HepG2 (cell line): ENCODE results near the gene NINL. TPM values are rescaled to one million over a fixed set of nuclear protein-coding genes. Genes with fewer than 3 reads are reported as not detected.

Source experiments
- IKZF1 ChIP-seq: fragments of 450-650 bp; IDR thresholded peaks from 2 replicates; pipeline ENCODE4 v1.7.1; 2016
- KDM2A ChIP-seq: sonication (generic); formaldehyde crosslinking; IDR thresholded peaks from 2 replicates; pipeline ENCODE4 v1.4.0; 2020; ENCODE audit warnings: low read depth, missing genetic modification reagents, borderline replicate concordance
- MATR3 ChIP-seq: sonication (generic); formaldehyde crosslinking; IDR thresholded peaks from 2 replicates; pipeline ENCODE4 v1.4.0; 2020; ENCODE audit warnings: missing genetic modification reagents
- RBM22 ChIP-seq: fragments of 200-400 bp; formaldehyde crosslinking; optimal IDR thresholded peaks from 2 replicates; pipeline ENCODE3; 2017; ENCODE audit warnings: mild to moderate bottlenecking, low read length, moderate library complexity
- SAFB2 ChIP-seq: sonication (generic); formaldehyde crosslinking; IDR thresholded peaks from 2 replicates; pipeline ENCODE4 v1.5.1; 2020; ENCODE audit warnings: missing genetic modification reagents, low read depth, mild to moderate bottlenecking, borderline replicate concordance
- SIX4 ChIP-seq: sonication (generic); formaldehyde crosslinking; IDR thresholded peaks from 2 replicates; pipeline ENCODE4 v1.4.0; 2020; ENCODE audit warnings: missing genetic modification reagents
- SNAPC2 ChIP-seq: sonication (generic); formaldehyde crosslinking; IDR thresholded peaks from 2 replicates; pipeline ENCODE4 v1.8.1; 2022; ENCODE audit warnings: mild to moderate bottlenecking, missing genetic modification reagents
- ZNF839 ChIP-seq: sonication (generic); formaldehyde crosslinking; IDR thresholded peaks from 2 replicates; pipeline ENCODE4 v1.4.0; 2020; ENCODE audit warnings: missing genetic modification reagents, mild to moderate bottlenecking, borderline replicate concordance
- polyA plus RNA-seq, 8 experiments: library from polyadenylated mRNA; depleted of rRNA in 3 of 8; stranded (reverse) in 7 of 8; unstranded in 1 of 8; fragments of >200 nt; fragmentation: Illumina TruSeq in 4 of 8; extraction: Trizol in 4 of 8; gene quantifications; 2 replicates each; pipeline versions ENCODE4 v1.2.1 to v1.2.3, GENCODE V29; 2011 to 2016; ENCODE audit warnings: low read depth in 4 of 8, missing spikeins in 1 of 8, mixed read lengths in 1 of 8; ENCODE audit not compliant: insufficient read depth in 1 of 8
- total RNA-seq, 5 experiments: library from RNA; depleted of rRNA; stranded (reverse); fragments of >200 nt; fragmentation: Illumina TruSeq; extraction: Trizol; gene quantifications; 2 replicates each; pipeline ENCODE4 v1.2.3, GENCODE V29; 2016; ENCODE audit warnings: low read depth in 1 of 5
- TF ChIP-seq, protein P1 (sequence below): sonication (generic); formaldehyde crosslinking; IDR thresholded peaks from 2 replicates; pipeline ENCODE4 v1.5.0; 2020; ENCODE audit warnings: mild to moderate bottlenecking, missing genetic modification reagents, borderline replicate concordance
- TF ChIP-seq, protein P2 (sequence below): IDR thresholded peaks from 2 replicates; pipeline ENCODE4 v1.6.1; 2016; ENCODE audit warnings: missing biosample characterization, missing genetic modification reagents, low read depth
- TF ChIP-seq, protein P3 (sequence below): sonication (generic); formaldehyde crosslinking; IDR thresholded peaks from 2 replicates; pipeline ENCODE4 v1.5.0; 2020; ENCODE audit warnings: mild to moderate bottlenecking, missing genetic modification reagents
- TF ChIP-seq, protein P4 (sequence below): sonication (generic); formaldehyde crosslinking; IDR thresholded peaks from 2 replicates; pipeline ENCODE4 v1.4.0; 2020; ENCODE audit warnings: missing genetic modification reagents
- TF ChIP-seq, protein P5 (sequence below): sonication (generic); formaldehyde crosslinking; IDR thresholded peaks from 2 replicates; pipeline ENCODE4 v1.4.0; 2020; ENCODE audit warnings: missing genetic modification reagents, borderline replicate concordance
- TF ChIP-seq, protein P6 (sequence below): sonication (generic); formaldehyde crosslinking; IDR thresholded peaks from 2 replicates; pipeline ENCODE4 v1.9.0; 2022; ENCODE audit warnings: low read depth, missing genetic modification reagents

NINL gene
- total and polyA plus RNA-seq, 2 of the 13 experiments (the other 11 are each of a cell fraction or from before 2014, with no cell fraction given) = 32.3 to 34.3 TPM

DNA sequence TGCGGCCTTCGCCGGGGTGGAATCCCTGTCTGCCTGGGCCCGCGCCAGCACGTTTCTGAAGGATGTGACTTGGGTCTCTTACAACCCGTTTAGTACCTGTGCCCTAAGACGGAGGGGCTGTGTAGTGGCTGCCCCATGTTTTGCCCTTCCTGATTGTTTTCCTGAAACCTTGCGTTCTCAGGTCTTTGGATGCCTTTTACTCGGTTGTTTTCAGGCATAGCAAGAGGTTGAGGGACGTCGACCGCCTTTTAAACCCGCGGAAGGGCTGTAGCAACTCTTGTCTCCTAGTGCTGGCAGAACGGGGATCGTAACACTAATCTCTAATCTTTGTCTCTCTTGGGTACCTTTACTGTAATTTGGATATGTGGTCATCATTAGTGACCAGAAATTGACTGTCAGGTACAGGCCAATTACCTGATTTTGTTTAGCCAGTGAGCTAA is 39.2 kb upstream of the NINL start (continued):
- TF ChIP-seq, protein P1, sequence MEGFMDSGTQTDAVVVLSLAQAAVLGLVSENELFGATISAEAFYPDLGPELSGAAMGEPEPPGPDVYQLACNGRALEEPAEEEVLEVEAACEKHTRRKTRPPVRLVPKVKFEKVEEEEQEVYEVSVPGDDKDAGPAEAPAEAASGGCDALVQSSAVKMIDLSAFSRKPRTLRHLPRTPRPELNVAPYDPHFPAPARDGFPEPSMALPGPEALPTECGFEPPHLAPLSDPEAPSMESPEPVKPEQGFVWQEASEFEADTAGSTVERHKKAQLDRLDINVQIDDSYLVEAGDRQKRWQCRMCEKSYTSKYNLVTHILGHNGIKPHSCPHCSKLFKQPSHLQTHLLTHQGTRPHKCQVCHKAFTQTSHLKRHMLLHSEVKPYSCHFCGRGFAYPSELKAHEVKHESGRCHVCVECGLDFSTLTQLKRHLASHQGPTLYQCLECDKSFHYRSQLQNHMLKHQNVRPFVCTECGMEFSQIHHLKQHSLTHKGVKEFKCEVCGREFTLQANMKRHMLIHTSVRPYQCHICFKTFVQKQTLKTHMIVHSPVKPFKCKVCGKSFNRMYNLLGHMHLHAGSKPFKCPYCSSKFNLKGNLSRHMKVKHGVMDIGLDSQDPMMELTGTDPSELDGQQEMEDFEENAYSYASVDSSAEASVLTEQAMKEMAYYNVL = 0 out of 2 replicates have a peak, but pooled peaks have one; percentile 36
- TF ChIP-seq, protein P2, sequence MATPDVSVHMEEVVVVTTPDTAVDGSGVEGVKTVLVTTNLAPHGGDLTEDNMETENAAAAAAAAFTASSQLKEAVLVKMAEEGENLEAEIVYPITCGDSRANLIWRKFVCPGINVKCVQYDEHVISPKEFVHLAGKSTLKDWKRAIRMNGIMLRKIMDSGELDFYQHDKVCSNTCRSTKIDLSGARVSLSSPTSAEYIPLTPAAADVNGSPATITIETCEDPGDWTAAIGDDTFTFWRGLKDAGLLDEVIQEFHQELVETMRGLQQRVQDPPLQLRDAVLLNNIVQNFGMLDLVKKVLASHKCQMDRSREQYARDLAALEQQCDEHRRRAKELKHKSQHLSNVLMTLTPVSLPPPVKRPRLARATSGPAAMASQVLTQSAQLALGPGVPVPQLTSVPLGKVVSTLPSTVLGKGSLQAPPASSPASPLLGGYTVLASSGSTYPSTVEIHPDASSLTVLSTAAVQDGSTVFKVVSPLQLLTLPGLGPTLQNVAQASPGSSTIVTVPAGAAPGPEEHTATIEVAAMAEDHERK (CRISPR knock-in tag) = no peak
- TF ChIP-seq SAFB2 (CRISPR knock-in tag) (0 out of 2 replicates have a peak, but pooled peaks have one; percentile 36), SIX4 (CRISPR knock-in tag) (peak; percentile 57; the same call in 1 of the 2 replicates), RBM22 (peak; percentile 76), KDM2A (CRISPR knock-in tag) (no peak), SNAPC2 (no peak), MATR3 (no peak), ZNF839 (CRISPR knock-in tag) (no peak), IKZF1 (no peak)
- TF ChIP-seq, protein P3, sequence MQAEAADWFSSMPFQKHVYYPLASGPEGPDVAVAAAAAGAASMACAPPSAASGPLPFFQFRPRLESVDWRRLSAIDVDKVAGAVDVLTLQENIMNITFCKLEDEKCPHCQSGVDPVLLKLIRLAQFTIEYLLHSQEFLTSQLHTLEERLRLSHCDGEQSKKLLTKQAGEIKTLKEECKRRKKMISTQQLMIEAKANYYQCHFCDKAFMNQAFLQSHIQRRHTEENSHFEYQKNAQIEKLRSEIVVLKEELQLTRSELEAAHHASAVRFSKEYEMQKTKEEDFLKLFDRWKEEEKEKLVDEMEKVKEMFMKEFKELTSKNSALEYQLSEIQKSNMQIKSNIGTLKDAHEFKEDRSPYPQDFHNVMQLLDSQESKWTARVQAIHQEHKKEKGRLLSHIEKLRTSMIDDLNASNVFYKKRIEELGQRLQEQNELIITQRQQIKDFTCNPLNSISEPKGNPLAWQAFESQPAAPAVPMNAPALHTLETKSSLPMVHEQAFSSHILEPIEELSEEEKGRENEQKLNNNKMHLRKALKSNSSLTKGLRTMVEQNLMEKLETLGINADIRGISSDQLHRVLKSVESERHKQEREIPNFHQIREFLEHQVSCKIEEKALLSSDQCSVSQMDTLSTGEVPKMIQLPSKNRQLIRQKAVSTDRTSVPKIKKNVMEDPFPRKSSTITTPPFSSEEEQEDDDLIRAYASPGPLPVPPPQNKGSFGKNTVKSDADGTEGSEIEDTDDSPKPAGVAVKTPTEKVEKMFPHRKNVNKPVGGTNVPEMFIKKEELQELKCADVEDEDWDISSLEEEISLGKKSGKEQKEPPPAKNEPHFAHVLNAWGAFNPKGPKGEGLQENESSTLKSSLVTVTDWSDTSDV = peak; percentile 2; the same call in 1 of the 2 replicates
- TF ChIP-seq, protein P4, sequence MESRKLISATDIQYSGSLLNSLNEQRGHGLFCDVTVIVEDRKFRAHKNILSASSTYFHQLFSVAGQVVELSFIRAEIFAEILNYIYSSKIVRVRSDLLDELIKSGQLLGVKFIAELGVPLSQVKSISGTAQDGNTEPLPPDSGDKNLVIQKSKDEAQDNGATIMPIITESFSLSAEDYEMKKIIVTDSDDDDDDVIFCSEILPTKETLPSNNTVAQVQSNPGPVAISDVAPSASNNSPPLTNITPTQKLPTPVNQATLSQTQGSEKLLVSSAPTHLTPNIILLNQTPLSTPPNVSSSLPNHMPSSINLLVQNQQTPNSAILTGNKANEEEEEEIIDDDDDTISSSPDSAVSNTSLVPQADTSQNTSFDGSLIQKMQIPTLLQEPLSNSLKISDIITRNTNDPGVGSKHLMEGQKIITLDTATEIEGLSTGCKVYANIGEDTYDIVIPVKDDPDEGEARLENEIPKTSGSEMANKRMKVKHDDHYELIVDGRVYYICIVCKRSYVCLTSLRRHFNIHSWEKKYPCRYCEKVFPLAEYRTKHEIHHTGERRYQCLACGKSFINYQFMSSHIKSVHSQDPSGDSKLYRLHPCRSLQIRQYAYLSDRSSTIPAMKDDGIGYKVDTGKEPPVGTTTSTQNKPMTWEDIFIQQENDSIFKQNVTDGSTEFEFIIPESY (CRISPR knock-in tag) = peak; percentile 30; the same call in 1 of the 2 replicates
- TF ChIP-seq, protein P5, sequence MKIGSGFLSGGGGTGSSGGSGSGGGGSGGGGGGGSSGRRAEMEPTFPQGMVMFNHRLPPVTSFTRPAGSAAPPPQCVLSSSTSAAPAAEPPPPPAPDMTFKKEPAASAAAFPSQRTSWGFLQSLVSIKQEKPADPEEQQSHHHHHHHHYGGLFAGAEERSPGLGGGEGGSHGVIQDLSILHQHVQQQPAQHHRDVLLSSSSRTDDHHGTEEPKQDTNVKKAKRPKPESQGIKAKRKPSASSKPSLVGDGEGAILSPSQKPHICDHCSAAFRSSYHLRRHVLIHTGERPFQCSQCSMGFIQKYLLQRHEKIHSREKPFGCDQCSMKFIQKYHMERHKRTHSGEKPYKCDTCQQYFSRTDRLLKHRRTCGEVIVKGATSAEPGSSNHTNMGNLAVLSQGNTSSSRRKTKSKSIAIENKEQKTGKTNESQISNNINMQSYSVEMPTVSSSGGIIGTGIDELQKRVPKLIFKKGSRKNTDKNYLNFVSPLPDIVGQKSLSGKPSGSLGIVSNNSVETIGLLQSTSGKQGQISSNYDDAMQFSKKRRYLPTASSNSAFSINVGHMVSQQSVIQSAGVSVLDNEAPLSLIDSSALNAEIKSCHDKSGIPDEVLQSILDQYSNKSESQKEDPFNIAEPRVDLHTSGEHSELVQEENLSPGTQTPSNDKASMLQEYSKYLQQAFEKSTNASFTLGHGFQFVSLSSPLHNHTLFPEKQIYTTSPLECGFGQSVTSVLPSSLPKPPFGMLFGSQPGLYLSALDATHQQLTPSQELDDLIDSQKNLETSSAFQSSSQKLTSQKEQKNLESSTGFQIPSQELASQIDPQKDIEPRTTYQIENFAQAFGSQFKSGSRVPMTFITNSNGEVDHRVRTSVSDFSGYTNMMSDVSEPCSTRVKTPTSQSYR (CRISPR knock-in tag) = peak; percentile 36; the same call in 1 of the 2 replicates
- TF ChIP-seq, protein P6, sequence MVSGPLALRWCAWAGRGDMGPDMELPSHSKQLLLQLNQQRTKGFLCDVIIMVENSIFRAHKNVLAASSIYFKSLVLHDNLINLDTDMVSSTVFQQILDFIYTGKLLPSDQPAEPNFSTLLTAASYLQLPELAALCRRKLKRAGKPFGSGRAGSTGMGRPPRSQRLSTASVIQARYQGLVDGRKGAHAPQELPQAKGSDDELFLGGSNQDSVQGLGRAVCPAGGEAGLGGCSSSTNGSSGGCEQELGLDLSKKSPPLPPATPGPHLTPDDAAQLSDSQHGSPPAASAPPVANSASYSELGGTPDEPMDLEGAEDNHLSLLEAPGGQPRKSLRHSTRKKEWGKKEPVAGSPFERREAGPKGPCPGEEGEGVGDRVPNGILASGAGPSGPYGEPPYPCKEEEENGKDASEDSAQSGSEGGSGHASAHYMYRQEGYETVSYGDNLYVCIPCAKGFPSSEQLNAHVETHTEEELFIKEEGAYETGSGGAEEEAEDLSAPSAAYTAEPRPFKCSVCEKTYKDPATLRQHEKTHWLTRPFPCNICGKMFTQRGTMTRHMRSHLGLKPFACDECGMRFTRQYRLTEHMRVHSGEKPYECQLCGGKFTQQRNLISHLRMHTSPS = no peak
